HG03066 (cell line): ENCODE results near the gene PAK1.
"Not testable (repeated sequence)": the region's sequence is repeated elsewhere in the genome, so short reads cannot be mapped to it uniquely, and the experiment has no call there.

Experiments used
- ATAC-seq: cut with Tn5 transposase; IDR thresholded peaks from one replicate; pipeline ENCODE4 v1.9.1; 2021; ENCODE audit warnings: low read depth; ENCODE audit not compliant: unreplicated experiment

PAK1 gene

GRCh38 chr11:77410076-77410827, 63.6 kb downstream of the PAK1 start:
- ATAC-seq = no peak

GRCh38 chr11:77409046-77409445, 64.8 kb downstream of the PAK1 start:
- no peak for ATAC-seq

GRCh38 chr11:77407613-77408012, 66.3 kb downstream of the PAK1 start:
- ATAC-seq = no peak

- no peak for ATAC-seq
These were observed 67.5 kb downstream of the PAK1 start for GRCh38 chr11:77406396-77406795.

- ATAC-seq = no peak
These were observed 70.7 kb downstream of the PAK1 start for GRCh38 chr11:77403211-77403610.

- no peak for ATAC-seq
These were observed 71.7 kb downstream of the PAK1 start for GRCh38 chr11:77402218-77402556.

- ATAC-seq = no peak
These were observed 72.2 kb downstream of the PAK1 start for GRCh38 chr11:77401486-77402217.

- ATAC-seq = no peak
These were observed 73.0 kb downstream of the PAK1 start for GRCh38 chr11:77400775-77401449.

GRCh38 chr11:77400271-77400670, 73.6 kb downstream of the PAK1 start:
- no peak for ATAC-seq

GRCh38 chr11:77397631-77398030, 76.3 kb downstream of the PAK1 start:
- no peak for ATAC-seq

GRCh38 chr11:77396911-77397310, 77.0 kb downstream of the PAK1 start:
- ATAC-seq = no peak

- ATAC-seq = no peak
These were observed 77.6 kb downstream of the PAK1 start for GRCh38 chr11:77396305-77396704.

GRCh38 chr11:77395460-77396173, 78.3 kb downstream of the PAK1 start:
- no peak for ATAC-seq

GRCh38 chr11:77392842-77393241, 81.1 kb downstream of the PAK1 start:
- ATAC-seq = no peak

- no peak for ATAC-seq
These were observed 86.2 kb downstream of the PAK1 start for GRCh38 chr11:77387701-77388100.

- no peak for ATAC-seq
These were observed 87.7 kb downstream of the PAK1 start for GRCh38 chr11:77386178-77386577.

- ATAC-seq = not testable (repeated sequence)
These were observed 88.6 kb downstream of the PAK1 start for GRCh38 chr11:77385255-77385771.

- no peak for ATAC-seq
These were observed 89.3 kb downstream of the PAK1 start for GRCh38 chr11:77384571-77384970.

GRCh38 chr11:77383349-77383748, 90.5 kb downstream of the PAK1 start:
- ATAC-seq = not testable (repeated sequence)

- ATAC-seq = no peak
These were observed 91.9 kb downstream of the PAK1 start for GRCh38 chr11:77381729-77382665.
